ENCODE data around the gene UNC5A. TPM values are rescaled to one million over a fixed set of nuclear protein-coding genes. Genes with fewer than 3 reads are reported as not detected.

Gene UNC5A
- polyA plus RNA-seq, 4 donors, result 0.15 to 0.63 TPM; not detected in 2

GRCh38 chr5:176854164-176854563 lies 43.8 kb downstream of the UNC5A start:
- WGBS, 3 donors, result 49 to 62% (median 60%) methylated on average over 8 of the region's 8 CpGs
- DNase-seq, result no peak

GRCh38 chr5:176855598-176855997 lies 45.2 kb downstream of the UNC5A start:
- H3K9me3 ChIP-seq (ENCODE audit: control insufficient read depth in 2 of 2, insufficient read depth in 1 of 2, low read depth in 1 of 2, low read length in 1 of 2), result no peaks in the 10 kb centered on the region
- no peak overlapping the region for H3K27ac ChIP-seq (ENCODE audit: low read depth in 1 of 3, low read length in 2 of 3)
- no peaks in the 10 kb centered on the region for H3K27me3 ChIP-seq (ENCODE audit: control insufficient read depth in 3 of 3, insufficient read depth in 3 of 3, low read length in 3 of 3)
- FAIRE-seq (no peak), DNase-seq (no peak)
- no peak overlapping the region for H3K4me3 ChIP-seq (ENCODE audit: low read depth in 1 of 3, low read length in 3 of 3)
- no peaks in the 10 kb centered on the region for H3K4me1 ChIP-seq (ENCODE audit: control insufficient read depth in 3 of 3, insufficient read depth in 2 of 3, low read depth in 1 of 3, low read length in 2 of 3)
- 81 to 94% (median 92%) methylated on average over 18 of the region's 18 CpGs for WGBS, 3 donors
- no peaks in the 10 kb centered on the region for H3K36me3 ChIP-seq (ENCODE audit: control insufficient read depth in 3 of 3, insufficient read depth in 2 of 3, low read depth in 1 of 3, low read length in 3 of 3)

More at GRCh38 chr5:176854164-176854563, 43.8 kb downstream of the UNC5A start:
- Histone ChIP-seq H3K27ac (ENCODE audit: low read depth in 1 of 3, low read length in 2 of 3) (no peak overlapping the region), H3K4me3 (ENCODE audit: low read depth in 1 of 3, low read length in 3 of 3) (no peak overlapping the region), H3K36me3 (ENCODE audit: control insufficient read depth in 3 of 3, insufficient read depth in 2 of 3, low read depth in 1 of 3, low read length in 3 of 3) (no peaks in the 10 kb centered on the region), H3K27me3 (ENCODE audit: control insufficient read depth in 3 of 3, insufficient read depth in 3 of 3, low read length in 3 of 3) (no peaks in the 10 kb centered on the region), H3K9me3 (ENCODE audit: control insufficient read depth in 2 of 2, insufficient read depth in 1 of 2, low read depth in 1 of 2, low read length in 1 of 2) (no peaks in the 10 kb centered on the region), H3K4me1 (ENCODE audit: control insufficient read depth in 3 of 3, insufficient read depth in 2 of 3, low read depth in 1 of 3, low read length in 2 of 3) (no peaks in the 10 kb centered on the region)
- FAIRE-seq, result no peak

DNA sequence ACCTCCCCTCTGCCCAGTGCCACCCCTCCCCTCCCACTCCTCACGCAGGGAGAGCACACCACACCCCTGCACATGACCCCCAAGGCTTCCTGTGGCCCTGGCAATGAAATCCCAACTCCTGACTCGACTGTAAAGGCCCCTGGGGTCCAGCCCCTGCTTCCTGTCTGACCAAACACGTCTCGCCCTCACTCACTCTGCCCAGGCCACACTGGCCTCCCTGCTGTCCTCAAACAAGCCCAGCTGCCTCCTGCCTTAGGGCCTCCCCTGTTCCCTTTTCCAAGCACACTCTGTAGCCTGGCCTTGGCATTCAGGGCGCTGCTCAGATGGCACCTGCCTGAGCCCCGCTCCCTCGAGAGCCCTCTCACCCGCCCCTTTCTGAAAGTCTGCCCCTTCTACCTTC lies 46.4 kb downstream of the UNC5A start:
- Histone ChIP-seq H3K27me3 (ENCODE audit: control insufficient read depth in 3 of 3, insufficient read depth in 3 of 3, low read length in 3 of 3) (no peaks in the 10 kb centered on the region), H3K9me3 (ENCODE audit: control insufficient read depth in 2 of 2, insufficient read depth in 1 of 2, low read depth in 1 of 2, low read length in 1 of 2) (no peaks in the 10 kb centered on the region), H3K27ac (ENCODE audit: low read depth in 1 of 3, low read length in 2 of 3) (no peak overlapping the region), H3K4me1 (ENCODE audit: control insufficient read depth in 3 of 3, insufficient read depth in 2 of 3, low read depth in 1 of 3, low read length in 2 of 3) (no peaks in the 10 kb centered on the region), H3K4me3 (ENCODE audit: low read depth in 1 of 3, low read length in 3 of 3) (no peak overlapping the region), H3K36me3 (ENCODE audit: control insufficient read depth in 3 of 3, insufficient read depth in 2 of 3, low read depth in 1 of 3, low read length in 3 of 3) (no peaks in the 10 kb centered on the region)
- WGBS, 3 donors, result 42 to 55% (median 51%) methylated on average over 8 of the region's 8 CpGs
- FAIRE-seq (no peak), DNase-seq (no peak)

DNA sequence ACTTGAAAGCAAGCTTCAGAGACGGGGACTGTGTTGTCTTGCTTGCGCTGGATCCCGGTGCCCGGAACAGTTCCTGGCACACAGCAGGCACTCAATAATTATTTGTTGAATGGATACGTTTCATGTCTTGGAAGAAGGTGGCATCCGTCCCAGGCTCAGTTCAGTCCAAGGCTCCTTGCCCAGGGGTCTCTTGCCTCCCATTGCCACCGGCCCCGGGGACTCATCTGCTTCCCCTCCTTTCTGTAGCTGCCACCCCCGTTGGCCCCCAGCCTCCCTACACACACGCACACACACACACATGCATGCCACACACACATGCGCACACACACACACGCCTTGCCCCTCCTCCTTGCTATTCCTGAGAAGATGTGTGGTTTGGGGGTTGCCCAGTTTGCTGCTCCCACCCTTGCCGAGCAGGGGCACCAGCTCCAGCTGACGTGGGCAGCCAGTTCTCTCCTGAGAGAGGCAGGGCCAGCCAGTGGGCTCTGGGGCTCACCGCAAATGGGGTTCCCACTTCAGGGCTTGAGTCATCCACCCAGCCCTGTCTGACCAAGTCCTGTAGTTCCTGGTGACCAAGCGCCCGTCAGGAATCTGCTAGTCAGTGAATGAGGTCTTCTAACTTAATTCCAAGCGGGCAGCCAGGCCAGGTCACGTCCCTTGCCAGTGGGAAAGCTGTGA lies 47.0 kb downstream of the UNC5A start:
- FAIRE-seq (no peak), DNase-seq (no peak)
- Histone ChIP-seq H3K27ac (ENCODE audit: low read depth in 1 of 3, low read length in 2 of 3) (no peak overlapping the region), H3K9me3 (ENCODE audit: control insufficient read depth in 2 of 2, insufficient read depth in 1 of 2, low read depth in 1 of 2, low read length in 1 of 2) (no peaks in the 10 kb centered on the region), H3K27me3 (ENCODE audit: control insufficient read depth in 3 of 3, insufficient read depth in 3 of 3, low read length in 3 of 3) (peaks cover 0 to 4% (median 0%) of the 10 kb centered on the region in 3 donors), H3K36me3 (ENCODE audit: control insufficient read depth in 3 of 3, insufficient read depth in 2 of 3, low read depth in 1 of 3, low read length in 3 of 3) (no peaks in the 10 kb centered on the region), H3K4me3 (ENCODE audit: low read depth in 1 of 3, low read length in 3 of 3) (no peak overlapping the region), H3K4me1 (ENCODE audit: control insufficient read depth in 3 of 3, insufficient read depth in 2 of 3, low read depth in 1 of 3, low read length in 2 of 3) (no peaks in the 10 kb centered on the region)
- 63 to 71% (median 64%) methylated on average over 19 of the region's 19 CpGs for WGBS, 3 donors

DNA sequence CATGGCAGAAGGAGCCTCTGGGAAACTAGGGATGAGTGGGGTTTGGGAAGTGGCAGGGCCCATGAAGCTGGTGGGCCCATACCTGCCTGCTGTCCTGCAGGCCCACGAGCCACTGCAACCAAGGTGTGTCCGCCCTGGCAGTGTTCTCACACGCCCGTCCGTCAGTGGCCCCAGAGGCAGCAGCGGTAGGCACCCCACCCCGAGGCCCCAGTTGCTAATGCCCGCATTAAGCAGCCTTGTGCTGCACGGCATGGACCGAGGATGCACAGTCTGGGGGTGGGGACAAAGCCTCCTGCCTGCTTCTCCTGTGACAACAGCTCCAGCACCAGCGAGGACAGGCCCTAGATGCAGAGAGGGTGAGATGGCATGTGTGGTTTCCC lies 47.5 kb downstream of the UNC5A start:
- DNase-seq (no peak), FAIRE-seq (no peak)
- H3K36me3 ChIP-seq (ENCODE audit: control insufficient read depth in 3 of 3, insufficient read depth in 2 of 3, low read depth in 1 of 3, low read length in 3 of 3), result no peaks in the 10 kb centered on the region
- no peaks in the 10 kb centered on the region for H3K9me3 ChIP-seq (ENCODE audit: control insufficient read depth in 2 of 2, insufficient read depth in 1 of 2, low read depth in 1 of 2, low read length in 1 of 2)
- H3K27ac ChIP-seq (ENCODE audit: low read depth in 1 of 3, low read length in 2 of 3), result no peak overlapping the region
- H3K4me3 ChIP-seq (ENCODE audit: low read depth in 1 of 3, low read length in 3 of 3), result no peak overlapping the region
- H3K27me3 ChIP-seq (ENCODE audit: control insufficient read depth in 3 of 3, insufficient read depth in 3 of 3, low read length in 3 of 3), result peaks cover 0 to 10% (median 0%) of the 10 kb centered on the region in 3 donors
- 55 to 76% (median 70%) methylated on average over 11 of the region's 11 CpGs for WGBS, 3 donors
- no peaks in the 10 kb centered on the region for H3K4me1 ChIP-seq (ENCODE audit: control insufficient read depth in 3 of 3, insufficient read depth in 2 of 3, low read depth in 1 of 3, low read length in 2 of 3)

GRCh38 chr5:176859916-176860315 lies 49.6 kb downstream of the UNC5A start:
- Histone ChIP-seq H3K27ac (ENCODE audit: low read depth in 1 of 3, low read length in 2 of 3) (no peak overlapping the region), H3K27me3 (ENCODE audit: control insufficient read depth in 3 of 3, insufficient read depth in 3 of 3, low read length in 3 of 3) (peaks cover 0 to 20% (median 11%) of the 10 kb centered on the region in 3 donors), H3K36me3 (ENCODE audit: control insufficient read depth in 3 of 3, insufficient read depth in 2 of 3, low read depth in 1 of 3, low read length in 3 of 3) (no peaks in the 10 kb centered on the region), H3K4me3 (ENCODE audit: low read depth in 1 of 3, low read length in 3 of 3) (no peak overlapping the region), H3K4me1 (ENCODE audit: control insufficient read depth in 3 of 3, insufficient read depth in 2 of 3, low read depth in 1 of 3, low read length in 2 of 3) (no peaks in the 10 kb centered on the region), H3K9me3 (ENCODE audit: control insufficient read depth in 2 of 2, insufficient read depth in 1 of 2, low read depth in 1 of 2, low read length in 1 of 2) (no peaks in the 10 kb centered on the region)
- DNase-seq (no peak), FAIRE-seq (no peak)
- 57 to 62% (median 58%) methylated on average over 9 to 10 of the region's 10 CpGs for WGBS, 3 donors

DNA sequence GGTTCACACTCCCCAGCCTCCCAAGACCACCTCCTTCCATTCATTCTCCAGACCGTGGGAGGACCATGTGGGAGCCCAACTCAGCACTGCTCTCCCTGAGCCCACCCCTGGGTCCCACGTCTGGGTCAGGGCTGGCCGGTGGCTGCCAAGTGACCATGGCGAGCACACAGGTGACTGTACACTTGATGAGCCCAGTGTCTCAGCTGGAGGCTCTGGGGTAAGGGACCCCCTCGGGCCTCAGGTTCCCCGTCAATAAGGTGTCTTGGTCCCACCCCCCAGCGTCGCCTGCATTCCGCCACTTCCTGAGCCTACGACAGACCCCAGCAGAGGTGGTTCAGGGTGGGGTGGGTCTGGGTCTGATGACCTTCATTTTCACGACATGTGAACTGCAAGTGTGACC lies 50.0 kb downstream of the UNC5A start:
- Histone ChIP-seq H3K27ac (ENCODE audit: low read depth in 1 of 3, low read length in 2 of 3) (no peak overlapping the region), H3K4me1 (ENCODE audit: control insufficient read depth in 3 of 3, insufficient read depth in 2 of 3, low read depth in 1 of 3, low read length in 2 of 3) (no peaks in the 10 kb centered on the region), H3K4me3 (ENCODE audit: low read depth in 1 of 3, low read length in 3 of 3) (no peak overlapping the region), H3K36me3 (ENCODE audit: control insufficient read depth in 3 of 3, insufficient read depth in 2 of 3, low read depth in 1 of 3, low read length in 3 of 3) (no peaks in the 10 kb centered on the region), H3K27me3 (ENCODE audit: control insufficient read depth in 3 of 3, insufficient read depth in 3 of 3, low read length in 3 of 3) (peaks cover 0 to 21% (median 11%) of the 10 kb centered on the region in 3 donors), H3K9me3 (ENCODE audit: control insufficient read depth in 2 of 2, insufficient read depth in 1 of 2, low read depth in 1 of 2, low read length in 1 of 2) (no peaks in the 10 kb centered on the region)
- WGBS, 3 donors, result 74 to 76% (median 75%) methylated on average over 11 of the region's 11 CpGs
- FAIRE-seq, result no peak
- no peak for DNase-seq

GRCh38 chr5:176861276-176861675 lies 50.9 kb downstream of the UNC5A start:
- Histone ChIP-seq H3K36me3 (ENCODE audit: control insufficient read depth in 3 of 3, insufficient read depth in 2 of 3, low read depth in 1 of 3, low read length in 3 of 3) (no peaks in the 10 kb centered on the region), H3K27ac (ENCODE audit: low read depth in 1 of 3, low read length in 2 of 3) (no peak overlapping the region), H3K9me3 (ENCODE audit: control insufficient read depth in 2 of 2, insufficient read depth in 1 of 2, low read depth in 1 of 2, low read length in 1 of 2) (no peaks in the 10 kb centered on the region), H3K27me3 (ENCODE audit: control insufficient read depth in 3 of 3, insufficient read depth in 3 of 3, low read length in 3 of 3) (peaks cover 0 to 26% (median 11%) of the 10 kb centered on the region in 3 donors), H3K4me1 (ENCODE audit: control insufficient read depth in 3 of 3, insufficient read depth in 2 of 3, low read depth in 1 of 3, low read length in 2 of 3) (no peaks in the 10 kb centered on the region), H3K4me3 (ENCODE audit: low read depth in 1 of 3, low read length in 3 of 3) (no peak overlapping the region)
- 82 to 87% (median 86%) methylated on average over 11 of the region's 11 CpGs for WGBS, 3 donors
- FAIRE-seq (no peak), DNase-seq (no peak)
